Mucosa of stomach (tissue), 1 donor: ENCODE measurements around the gene PWP1.
"Not testable (repeated sequence)": the region's sequence is repeated elsewhere in the genome, so short reads cannot be mapped to it uniquely, and the experiment has no call there.

Experiments
- H3K27me3 ChIP-seq: one replicate; pipeline ENCODE4 v1.7.0; 2013; ENCODE audit warnings: mild to moderate bottlenecking, low read length; ENCODE audit not compliant: control insufficient read depth, insufficient read depth
- H3K36me3 ChIP-seq: one replicate; pipeline ENCODE4 v1.7.0; 2013; ENCODE audit warnings: low read length; ENCODE audit not compliant: control insufficient read depth, insufficient read depth
- H3K4me1 ChIP-seq: one replicate; pipeline ENCODE4 v1.7.0; 2013; ENCODE audit warnings: mild to moderate bottlenecking, low read length; ENCODE audit not compliant: control insufficient read depth, insufficient read depth
- H3K4me3 ChIP-seq: one replicate; pipeline ENCODE4 v1.7.0; 2013; ENCODE audit warnings: low read length
- H3K9ac ChIP-seq: one replicate; pipeline ENCODE4 v1.7.0; 2013; ENCODE audit warnings: mild to moderate bottlenecking, low read length, moderate library complexity
- H3K9me3 ChIP-seq: one replicate; pipeline ENCODE4 v1.7.0; 2013; ENCODE audit warnings: mild to moderate bottlenecking, low read length, moderate library complexity; ENCODE audit not compliant: control insufficient read depth
- donor health status: Pancreatic carcinoma.

The PWP1 gene

DNA sequence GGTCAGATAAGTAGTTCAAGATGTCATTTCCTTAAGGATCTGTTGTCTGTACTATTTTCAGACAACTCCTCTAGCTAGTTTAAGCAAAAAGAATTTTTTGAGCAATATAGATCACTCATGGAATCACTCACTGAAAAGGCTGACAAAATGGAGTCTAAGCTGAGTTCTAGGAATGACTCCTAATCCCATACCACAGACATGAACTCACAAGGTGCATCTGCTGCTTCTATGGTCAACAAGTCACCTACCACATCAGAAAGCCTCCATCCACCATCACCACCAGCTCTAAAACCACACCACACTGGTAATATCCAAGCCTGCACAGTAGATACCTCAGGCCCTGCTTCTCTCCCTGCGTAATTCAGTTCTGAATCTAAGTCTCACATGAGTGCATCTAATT is 33.0 kb downstream of the PWP1 start:
- Histone ChIP-seq H3K4me3 (no peak overlapping the region), H3K27me3 (no peaks in the 10 kb centered on the region), H3K4me1 (no peaks in the 10 kb centered on the region), H3K36me3 (no peaks in the 10 kb centered on the region), H3K9ac (no peak overlapping the region), H3K9me3 (no peaks in the 10 kb centered on the region)

DNA sequence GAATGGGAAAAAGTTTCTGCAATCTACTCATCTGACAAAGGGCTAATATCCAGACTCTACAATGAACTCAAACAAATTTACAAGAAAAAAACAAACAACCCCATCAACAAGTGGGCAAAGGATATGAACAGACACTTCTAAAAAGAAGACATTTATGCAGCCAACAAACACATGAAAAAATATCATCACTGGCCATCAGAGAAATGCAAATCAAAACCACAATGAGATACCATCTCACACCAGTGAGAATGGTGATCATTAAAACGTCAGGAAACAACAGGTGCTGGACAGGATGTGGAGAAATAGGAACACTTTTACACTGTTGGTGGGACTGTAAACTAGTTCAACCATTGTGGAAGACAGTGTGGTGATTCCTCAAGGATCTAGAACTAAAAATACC is 41.7 kb downstream of the PWP1 start:
- not testable (repeated sequence) for H3K9me3 ChIP-seq, H3K36me3 ChIP-seq, H3K27me3 ChIP-seq, H3K4me1 ChIP-seq, H3K9ac ChIP-seq, H3K4me3 ChIP-seq

DNA sequence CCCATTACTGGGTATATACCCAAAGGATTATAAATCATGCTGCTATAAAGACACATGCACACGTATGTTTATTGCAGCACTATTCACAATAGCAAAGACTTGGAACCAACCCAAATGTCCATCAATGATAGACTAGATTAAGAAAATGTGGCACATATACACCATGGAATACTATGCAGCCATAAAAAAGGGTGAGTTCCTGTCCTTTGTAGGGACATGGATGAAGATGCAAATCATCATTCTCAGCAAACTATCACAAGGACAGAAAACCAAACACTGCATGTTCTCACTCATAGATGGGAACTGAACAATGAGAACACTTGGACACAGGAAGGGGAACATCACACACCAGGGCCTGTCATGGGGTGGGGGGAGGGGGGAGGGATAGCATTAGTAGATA is 42.1 kb downstream of the PWP1 start:
- not testable (repeated sequence) for H3K4me1 ChIP-seq, H3K27me3 ChIP-seq, H3K36me3 ChIP-seq, H3K4me3 ChIP-seq, H3K9me3 ChIP-seq, H3K9ac ChIP-seq

DNA sequence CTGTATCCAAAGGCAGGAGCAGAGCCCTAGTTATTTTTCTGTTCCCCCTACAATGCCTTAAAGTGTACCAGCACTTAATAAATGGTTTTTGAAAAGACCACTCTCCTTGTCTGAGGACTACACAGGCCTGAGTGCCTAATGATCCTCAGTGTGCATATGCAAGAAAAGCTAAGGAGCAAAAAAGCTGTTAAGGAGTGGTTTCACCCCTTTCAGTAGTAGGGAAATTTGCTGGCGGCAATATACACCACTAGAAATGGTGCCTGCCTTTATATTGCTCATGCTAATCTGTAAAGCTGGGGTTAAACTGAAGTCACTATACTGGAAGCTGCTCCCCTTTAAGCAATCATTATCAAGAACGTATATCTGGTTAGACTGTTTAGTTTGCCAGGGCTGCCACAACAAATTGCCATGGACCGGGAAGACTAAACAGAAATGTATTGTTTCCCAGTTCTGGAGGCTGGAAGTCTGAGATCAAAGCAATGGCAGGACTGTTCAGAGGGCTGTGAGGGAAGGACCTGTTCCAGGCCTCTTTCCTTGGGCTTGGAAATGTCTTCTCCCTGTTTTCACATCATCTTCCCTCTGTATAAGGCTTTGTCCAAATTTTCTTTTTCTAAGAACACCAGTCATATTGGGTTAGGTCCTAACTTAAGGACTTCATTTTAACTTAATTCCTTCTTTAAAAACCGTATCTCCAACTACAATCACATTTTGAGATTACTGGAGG is 45.2 kb downstream of the PWP1 start:
- Histone ChIP-seq H3K36me3 (peaks cover 4% of the 10 kb centered on the region), H3K9me3 (no peaks in the 10 kb centered on the region), H3K27me3 (no peaks in the 10 kb centered on the region), H3K9ac (no peak overlapping the region), H3K4me1 (no peaks in the 10 kb centered on the region), H3K4me3 (no peak overlapping the region)

DNA sequence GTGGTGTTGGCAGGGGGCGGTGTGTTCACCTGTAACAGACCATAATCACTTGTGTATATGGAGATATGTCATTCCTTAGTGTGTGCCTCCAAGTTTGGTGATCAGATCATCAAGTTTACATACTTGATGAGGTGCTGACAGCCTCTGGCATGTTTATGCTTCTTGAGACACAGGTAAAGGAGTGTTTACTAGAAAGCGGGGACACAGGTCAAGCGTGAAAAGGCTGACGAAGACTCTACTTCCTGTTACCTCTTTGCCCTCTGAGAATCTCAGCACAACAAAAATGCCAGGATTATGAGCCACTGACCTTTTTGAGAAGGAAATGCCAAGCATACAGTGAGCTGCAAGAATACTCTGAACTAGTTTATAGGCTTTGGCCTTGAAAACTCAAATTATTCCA is 45.8 kb downstream of the PWP1 start:
- H3K4me3 ChIP-seq = no peak overlapping the region
- H3K9ac ChIP-seq = no peak overlapping the region
- H3K36me3 ChIP-seq = peaks cover 4% of the 10 kb centered on the region
- H3K4me1 ChIP-seq = no peaks in the 10 kb centered on the region
- no peaks in the 10 kb centered on the region for H3K9me3 ChIP-seq
- no peaks in the 10 kb centered on the region for H3K27me3 ChIP-seq

DNA sequence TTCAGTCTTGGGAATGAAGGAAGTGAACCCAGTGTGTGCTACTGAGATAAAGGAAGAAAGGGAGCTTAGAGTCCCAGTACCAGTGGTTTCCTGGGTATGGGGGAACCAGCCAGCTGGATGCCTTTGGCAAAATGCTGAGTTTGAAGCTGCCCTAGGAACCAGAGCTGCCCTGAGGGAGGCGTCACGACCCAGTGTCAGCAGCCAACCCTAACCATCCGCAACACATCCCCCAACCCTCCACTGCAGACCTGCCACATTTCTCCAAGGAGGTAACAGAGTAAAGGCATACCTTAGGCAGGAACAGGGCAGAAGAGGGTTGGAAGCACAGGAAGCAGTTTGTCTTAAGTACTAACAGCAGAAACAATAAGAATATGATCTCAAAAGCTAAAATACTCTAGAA is 46.8 kb downstream of the PWP1 start:
- Histone ChIP-seq H3K9ac (no peak overlapping the region), H3K9me3 (no peaks in the 10 kb centered on the region), H3K4me1 (no peaks in the 10 kb centered on the region), H3K36me3 (peaks cover 4% of the 10 kb centered on the region), H3K4me3 (no peak overlapping the region), H3K27me3 (no peaks in the 10 kb centered on the region)

DNA sequence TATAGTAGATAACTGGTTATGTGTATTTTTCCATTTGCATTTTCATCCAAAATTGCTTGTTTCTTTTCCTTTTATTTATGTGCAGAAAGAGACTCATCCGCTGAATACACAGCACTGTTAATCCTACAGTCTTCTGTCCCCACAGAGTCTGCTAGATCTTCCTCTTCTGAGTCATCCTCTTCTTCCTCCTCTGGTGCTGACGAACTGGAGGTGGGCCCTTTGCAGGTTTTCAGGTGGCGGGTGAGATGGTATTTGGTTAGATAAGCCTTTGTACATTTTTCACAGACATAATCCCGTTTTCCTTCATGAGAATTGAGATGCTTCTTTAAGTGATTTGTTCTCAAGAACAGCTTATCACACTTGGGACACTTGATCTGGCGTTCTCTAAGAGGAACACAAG is 48.5 kb downstream of the PWP1 start:
- Histone ChIP-seq H3K4me3 (no peak overlapping the region), H3K9ac (no peak overlapping the region), H3K27me3 (no peaks in the 10 kb centered on the region), H3K9me3 (no peaks in the 10 kb centered on the region), H3K4me1 (no peaks in the 10 kb centered on the region), H3K36me3 (peaks cover 7% of the 10 kb centered on the region)

DNA sequence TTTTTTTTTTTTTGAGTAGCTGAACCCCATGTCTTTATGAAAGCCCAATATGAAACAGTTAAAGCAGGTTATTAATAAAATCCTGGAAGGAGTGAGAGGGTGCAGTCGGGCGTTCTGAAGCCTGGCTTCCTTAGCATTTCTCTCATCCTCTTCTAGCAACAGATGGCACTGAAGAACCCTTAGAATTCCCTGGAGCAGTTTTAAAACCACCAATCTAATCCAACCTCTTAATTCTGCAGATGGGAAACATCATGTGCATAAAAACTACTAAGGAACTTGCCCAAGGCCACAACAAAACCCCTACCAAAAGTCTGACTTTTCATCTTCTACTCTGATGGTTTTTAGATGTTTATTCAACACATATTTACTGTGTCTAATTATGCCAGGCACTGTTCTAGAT is 50.2 kb downstream of the PWP1 start:
- H3K27me3 ChIP-seq = no peaks in the 10 kb centered on the region
- no peak overlapping the region for H3K9ac ChIP-seq
- no peaks in the 10 kb centered on the region for H3K9me3 ChIP-seq
- H3K36me3 ChIP-seq = peaks cover 11% of the 10 kb centered on the region
- H3K4me1 ChIP-seq = no peaks in the 10 kb centered on the region
- no peak overlapping the region for H3K4me3 ChIP-seq

DNA sequence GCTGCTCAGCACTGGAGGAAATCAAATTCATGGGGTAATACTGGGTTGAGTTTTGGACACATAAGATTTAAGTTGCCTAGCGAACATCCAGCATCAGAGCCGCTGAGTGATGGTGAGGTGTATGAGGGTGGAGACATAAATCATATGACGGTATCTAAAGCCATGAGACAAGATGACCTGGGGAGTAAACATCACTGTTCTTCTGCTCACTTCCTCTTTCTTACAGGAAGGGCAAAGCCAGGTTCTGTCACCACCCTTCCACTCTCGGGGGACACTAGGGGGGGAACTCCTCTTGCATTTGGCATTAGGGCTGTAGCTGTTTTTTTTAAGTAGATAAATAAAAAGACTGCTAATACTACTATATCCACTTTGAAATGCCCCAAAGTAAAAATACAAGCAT is 51.3 kb downstream of the PWP1 start:
- Histone ChIP-seq H3K9ac (no peak overlapping the region), H3K36me3 (peaks cover 16% of the 10 kb centered on the region), H3K9me3 (no peaks in the 10 kb centered on the region), H3K4me1 (no peaks in the 10 kb centered on the region), H3K27me3 (no peaks in the 10 kb centered on the region), H3K4me3 (no peak overlapping the region)

DNA sequence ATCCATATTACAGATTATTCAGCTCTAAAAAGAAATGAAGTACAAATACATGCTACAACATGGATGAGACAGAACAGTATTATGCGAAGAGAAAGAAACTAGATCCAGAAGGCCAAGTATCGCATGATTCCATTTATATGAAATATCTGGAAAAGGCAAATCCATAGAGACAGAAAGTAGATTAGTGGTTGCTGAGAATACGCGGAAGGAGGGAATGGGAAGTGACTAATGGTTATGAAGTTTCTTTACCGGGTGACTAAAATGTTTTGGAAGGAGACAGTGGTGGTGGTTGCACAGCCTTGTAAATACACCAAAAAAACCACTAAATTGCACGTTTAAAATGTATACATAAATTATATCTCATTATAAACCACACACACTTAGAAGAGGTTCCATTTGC is 62.9 kb downstream of the PWP1 start:
- H3K9me3 ChIP-seq = no peaks in the 10 kb centered on the region
- no peak overlapping the region for H3K9ac ChIP-seq
- no peak overlapping the region for H3K4me3 ChIP-seq
- H3K27me3 ChIP-seq = no peaks in the 10 kb centered on the region
- H3K4me1 ChIP-seq = no peaks in the 10 kb centered on the region
- H3K36me3 ChIP-seq = peaks cover 12% of the 10 kb centered on the region

DNA sequence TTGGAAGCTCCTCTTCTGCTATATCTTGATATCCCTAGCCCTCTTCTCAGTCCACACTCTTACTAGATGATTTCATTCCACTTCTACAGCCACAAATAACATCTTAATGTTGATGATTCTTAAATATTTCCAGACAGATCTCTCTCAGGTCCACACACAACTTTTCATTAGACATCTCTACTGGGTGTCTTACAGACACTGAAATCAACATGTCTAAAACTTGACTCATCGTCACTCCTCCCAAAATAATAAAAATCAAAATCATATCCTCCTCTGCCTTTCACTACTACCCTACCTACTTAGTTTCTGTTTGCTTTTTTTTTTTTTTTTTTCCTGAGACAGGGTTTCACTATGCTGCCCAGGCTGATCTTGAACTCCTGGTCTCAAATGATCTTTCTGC is 63.5 kb downstream of the PWP1 start:
- H3K4me1 ChIP-seq = no peaks in the 10 kb centered on the region
- no peaks in the 10 kb centered on the region for H3K27me3 ChIP-seq
- no peak overlapping the region for H3K4me3 ChIP-seq
- peaks cover 12% of the 10 kb centered on the region for H3K36me3 ChIP-seq
- H3K9me3 ChIP-seq = no peaks in the 10 kb centered on the region
- no peak overlapping the region for H3K9ac ChIP-seq

DNA sequence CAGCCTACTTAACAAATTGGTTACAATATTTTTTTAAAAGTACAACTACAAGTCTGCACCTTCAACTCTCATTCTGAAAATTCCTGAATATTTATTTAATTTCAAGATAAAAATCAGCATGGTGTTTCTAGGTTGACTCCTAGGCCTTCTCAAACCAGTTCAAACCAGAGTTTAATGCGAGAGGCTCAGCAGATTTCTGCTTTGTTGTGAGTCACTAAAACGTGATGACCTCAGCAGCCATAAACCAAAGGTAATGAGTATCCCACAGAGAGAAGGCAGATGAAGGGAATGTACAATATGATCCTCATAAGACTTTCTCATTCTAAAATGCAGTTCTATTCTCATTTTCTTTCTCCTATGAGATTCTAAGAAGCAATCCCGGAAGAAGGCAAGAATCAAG is 73.8 kb downstream of the PWP1 start:
- Histone ChIP-seq H3K4me3 (no peak overlapping the region), H3K36me3 (no peaks in the 10 kb centered on the region), H3K27me3 (no peaks in the 10 kb centered on the region), H3K9me3 (no peaks in the 10 kb centered on the region), H3K4me1 (peaks cover 13% of the 10 kb centered on the region), H3K9ac (peak overlapping the region; percentile 70)

DNA sequence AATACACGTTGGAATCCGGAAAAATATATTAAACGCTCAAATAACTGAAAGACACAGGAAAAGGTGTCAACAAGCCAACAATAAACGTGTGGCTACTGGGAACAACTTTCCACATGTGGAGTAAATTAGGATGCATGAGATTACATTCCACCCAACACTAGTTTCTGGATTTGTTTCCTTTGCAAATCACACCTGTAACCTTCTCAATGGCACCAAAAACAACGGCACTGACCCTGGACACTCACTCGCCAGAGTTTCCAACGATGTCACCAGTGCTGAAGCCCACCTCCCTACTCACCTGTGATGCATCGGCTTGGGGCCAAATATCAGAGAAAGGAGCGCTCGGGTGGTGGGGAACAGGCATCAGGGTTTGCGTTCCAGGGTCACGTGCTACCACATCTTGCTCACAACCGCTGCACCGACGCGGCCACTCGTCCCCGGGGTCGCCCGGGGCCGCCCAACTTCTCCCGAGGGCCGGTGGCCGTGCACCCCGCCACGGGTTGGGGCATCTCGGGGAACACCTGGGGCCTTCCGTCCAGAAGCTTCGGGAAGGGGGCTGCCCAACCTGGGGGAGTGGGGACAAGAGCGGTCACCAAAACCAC is 74.7 kb downstream of the PWP1 start:
- Histone ChIP-seq H3K27me3 (no peaks in the 10 kb centered on the region), H3K9me3 (no peaks in the 10 kb centered on the region), H3K9ac (peak overlapping the region; percentile 70), H3K36me3 (no peaks in the 10 kb centered on the region), H3K4me3 (peak overlapping the region; percentile 76), H3K4me1 (peaks cover 13% of the 10 kb centered on the region)
